Inferior parietal cortex (tissue), 1 donor: Measurements from ENCODE around the gene HAPLN3.
"Not testable (repeated sequence)": the region's sequence is repeated elsewhere in the genome, so short reads cannot be mapped to it uniquely, and the experiment has no call there.

Source experiments
- DNase-seq: peaks from one replicate; pipeline ENCODE4 v3.0.0-alpha.2; 2016; ENCODE audit errors: extremely low spot score

HAPLN3 gene

GRCh38 chr15:88894819-88895767 lies at the start of gene HAPLN3:
TSS of gene HAPLN3 (minus strand) at chr15:88895544. CDS start at chr15:88887298, 8,246 bp downstream.
- DNase-seq: no peak

DNA sequence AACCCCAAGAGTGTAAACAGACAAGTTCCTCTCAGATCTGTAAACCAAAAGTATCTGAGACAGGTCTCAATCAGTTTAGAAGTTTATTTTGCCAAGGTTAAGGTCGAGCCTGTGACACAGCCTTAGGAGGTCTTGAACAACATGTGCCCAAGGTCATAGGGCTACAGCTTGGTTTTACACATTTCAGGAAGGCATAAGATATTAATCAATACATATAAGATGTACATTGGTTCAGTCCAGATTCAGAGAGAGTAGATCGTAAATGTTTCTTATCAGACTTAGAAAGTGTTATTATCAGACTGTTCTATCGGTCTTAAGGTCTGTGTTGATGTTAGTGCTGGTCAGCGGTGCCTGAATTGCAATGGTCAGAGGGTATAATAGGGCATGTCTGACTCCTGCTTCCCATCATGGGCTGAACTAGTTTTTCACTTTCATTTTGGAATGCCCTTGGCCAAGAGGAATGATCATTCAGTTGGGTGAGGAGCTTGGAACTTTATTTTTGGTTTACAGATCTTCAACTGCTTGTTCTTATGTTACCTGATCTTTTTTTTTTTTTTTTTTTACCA lies 44.8 kb upstream of the HAPLN3 start:
- DNase-seq: no peak

DNA sequence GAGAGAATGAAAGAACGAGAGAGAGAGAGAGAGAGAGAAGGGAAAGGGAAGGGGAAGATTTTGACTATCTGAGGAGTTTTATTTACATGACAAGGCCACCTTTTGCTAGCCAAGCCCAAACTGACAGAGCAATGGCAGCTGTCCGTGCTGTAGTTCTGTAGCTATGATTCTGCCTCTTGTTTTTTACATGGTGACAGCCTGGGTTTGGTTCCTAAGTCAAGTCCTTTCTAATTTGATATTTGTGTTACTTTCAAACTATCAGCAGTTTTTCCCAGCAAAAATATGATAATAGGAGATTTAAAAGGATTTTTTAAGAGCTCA lies 44.1 kb upstream of the HAPLN3 start:
- DNase-seq: no peak

GRCh38 chr15:88938802-88939485 lies 43.6 kb upstream of the HAPLN3 start:
- DNase-seq: no peak

- DNase-seq: not testable (repeated sequence)
Observed at GRCh38 chr15:88934449-88934848, 39.1 kb upstream of the HAPLN3 start.

- DNase-seq: no peak
Observed at GRCh38 chr15:88932875-88933330, 37.6 kb upstream of the HAPLN3 start.

DNA sequence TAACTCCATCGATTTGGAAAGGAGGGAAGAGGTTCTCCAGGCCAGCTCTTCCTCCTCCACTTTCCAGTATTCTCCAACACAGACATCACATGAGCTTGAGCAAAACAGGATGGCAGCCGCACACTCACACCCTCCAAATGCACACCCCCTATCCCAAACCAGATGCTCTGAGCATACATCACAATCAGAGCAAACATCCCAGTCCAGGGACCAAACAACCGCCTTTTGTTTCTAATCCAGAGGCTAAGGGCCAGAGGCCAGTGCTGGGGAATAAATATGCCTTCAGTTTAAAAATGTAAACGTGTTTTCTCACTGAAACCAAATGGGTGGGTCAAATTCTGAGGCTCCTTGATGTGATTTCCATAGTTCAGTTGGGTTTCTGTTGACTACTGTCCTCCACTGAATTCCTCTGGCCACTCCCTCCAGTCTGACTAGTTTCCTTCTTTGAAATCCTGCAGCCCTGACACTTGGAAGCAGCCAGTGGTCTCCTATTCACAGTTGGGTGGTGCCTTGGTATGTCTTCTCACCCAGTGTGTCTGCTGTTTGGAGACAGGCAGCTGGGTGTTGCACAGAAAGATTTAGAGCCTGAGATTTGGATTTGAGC lies 37.0 kb upstream of the HAPLN3 start:
- peak; percentile 75 for DNase-seq

- no peak for DNase-seq
Observed at GRCh38 chr15:88930579-88930978, 35.2 kb upstream of the HAPLN3 start.

GRCh38 chr15:88929358-88930098 lies 34.2 kb upstream of the HAPLN3 start:
- not testable (repeated sequence) for DNase-seq

GRCh38 chr15:88928192-88928591 lies 32.8 kb upstream of the HAPLN3 start:
- not testable (repeated sequence) for DNase-seq

GRCh38 chr15:88925648-88926047 lies 30.3 kb upstream of the HAPLN3 start:
- not testable (repeated sequence) for DNase-seq

GRCh38 chr15:88920892-88921435 lies 25.6 kb upstream of the HAPLN3 start:
- DNase-seq: not testable (repeated sequence)

DNA sequence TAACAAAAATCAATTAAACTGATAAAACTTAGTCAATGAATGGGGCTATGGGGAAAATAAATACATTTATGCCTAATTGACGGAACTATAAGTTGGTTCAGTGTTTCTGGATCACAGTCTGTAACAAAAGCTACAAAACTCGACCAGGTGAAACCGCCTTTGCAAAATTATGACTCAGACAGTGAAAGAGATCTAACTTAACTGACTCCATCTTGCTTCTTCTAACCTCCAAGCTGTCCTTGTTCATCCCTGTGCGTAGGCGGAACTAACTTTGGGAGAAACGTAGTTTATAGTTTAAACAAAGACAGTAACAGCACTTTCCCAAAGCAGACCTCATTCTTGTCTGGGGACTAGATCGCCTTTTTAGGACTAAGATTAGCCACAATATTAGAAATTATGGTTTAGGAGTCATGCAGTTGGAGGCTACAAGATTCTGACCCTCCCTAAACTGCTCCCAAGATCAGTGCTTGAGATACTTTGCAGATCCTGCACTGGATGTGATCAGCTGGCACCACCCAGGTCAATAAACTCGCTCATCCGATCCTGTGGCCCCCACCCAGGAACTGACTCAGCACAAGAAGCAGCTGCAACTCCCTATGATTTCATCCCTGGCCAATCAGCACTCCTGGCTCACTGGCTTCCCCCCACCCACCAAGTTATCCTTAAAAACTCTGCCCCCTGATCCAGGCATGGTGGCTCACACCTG lies 25.0 kb upstream of the HAPLN3 start:
- no peak for DNase-seq

DNA sequence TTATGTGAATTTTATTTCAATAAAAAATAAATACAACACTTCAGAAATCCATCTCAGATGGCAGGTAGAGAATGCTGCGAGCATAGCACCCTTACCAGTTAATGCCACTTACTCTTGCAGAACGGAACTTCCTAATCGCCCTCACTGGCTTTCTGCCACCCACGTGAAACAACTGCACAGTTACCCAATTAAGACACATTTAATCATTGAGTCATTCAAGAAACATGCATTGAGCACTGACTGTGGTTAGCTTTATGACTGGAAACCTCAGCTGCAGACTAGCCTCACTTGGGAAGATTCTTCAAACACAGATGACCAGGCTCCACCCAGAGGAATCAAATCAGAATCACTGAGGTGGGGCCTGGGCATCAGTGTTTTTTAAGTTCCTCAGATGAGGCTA lies 23.4 kb upstream of the HAPLN3 start:
- DNase-seq: no peak

GRCh38 chr15:88917760-88918159 lies 22.4 kb upstream of the HAPLN3 start:
- no peak for DNase-seq

GRCh38 chr15:88915354-88915753 lies 20.0 kb upstream of the HAPLN3 start:
- DNase-seq: no peak

GRCh38 chr15:88913850-88914169 lies 18.5 kb upstream of the HAPLN3 start:
- no peak for DNase-seq

GRCh38 chr15:88913017-88913849 lies 17.9 kb upstream of the HAPLN3 start, which contains the start of gene MFGE8:
TSS of gene MFGE8 (minus strand) at chr15:88913379. CDS start at chr15:88913319, 60 bp downstream.
- DNase-seq: peak; percentile 42

- DNase-seq: no peak
Observed at GRCh38 chr15:88912500-88912921, 17.2 kb upstream of the HAPLN3 start.

DNA sequence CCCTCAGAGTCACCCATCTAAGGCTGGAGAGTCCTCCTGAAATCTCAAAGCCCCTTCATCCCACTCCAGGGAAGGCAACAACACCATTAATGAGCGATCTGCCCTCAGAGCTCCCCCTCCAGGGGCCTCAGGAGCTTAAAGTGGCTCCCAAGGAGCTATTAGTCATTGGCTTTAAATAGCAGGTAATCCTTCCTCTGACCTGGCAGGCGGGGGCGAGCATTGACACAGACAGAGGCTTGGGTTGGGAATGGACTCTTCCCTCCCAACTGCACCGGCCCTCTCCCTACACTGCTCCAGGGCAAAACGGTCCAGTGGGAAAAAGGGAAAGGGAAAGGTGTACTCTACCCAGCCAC lies 16.4 kb upstream of the HAPLN3 start:
- no peak for DNase-seq
